H1 (cell line): ENCODE measurements around the gene HCAR1.
"Not testable (repeated sequence)": the region's sequence is repeated elsewhere in the genome, so short reads cannot be mapped to it uniquely, and the experiment has no call there.

Experiments used
- BRCA1 ChIP-seq: IDR thresholded peaks from 2 replicates; pipeline ENCODE4 v1.6.1; 2012; ENCODE audit warnings: low read depth, low read length, improper control_type of control experiment
- CTCF ChIP-seq, 3 experiments: IDR thresholded peaks; 1 replicate in 2 of 3; 2 replicates in 1 of 3; pipeline versions ENCODE4 v1.5.1 to v1.6.1; 2011; ENCODE audit warnings: low read length in 3 of 3, mild to moderate bottlenecking in 3 of 3, inconsistent platforms in 2 of 3, low read depth in 1 of 3, moderate library complexity in 1 of 3; ENCODE audit not compliant: insufficient read depth in 1 of 3; ENCODE audit errors: control extremely low read depth in 1 of 3
- EP300 ChIP-seq, 2 experiments: IDR thresholded peaks; 1 replicate in 1 of 2; 2 replicates in 1 of 2; pipeline ENCODE4 v1.6.1; 2011 to 2012; ENCODE audit warnings: low read depth in 2 of 2, low read length in 2 of 2, mild to moderate bottlenecking in 2 of 2, borderline replicate concordance in 1 of 2, inconsistent platforms in 1 of 2, moderate library complexity in 1 of 2
- EZH2 ChIP-seq: fragments of 200-600 bp; sonication (generic); IDR thresholded peaks from 2 replicates; pipeline ENCODE4 v1.7.1; 2012; ENCODE audit warnings: low read depth, mild to moderate bottlenecking, moderate library complexity, low read length, inconsistent platforms; ENCODE audit not compliant: severe bottlenecking
- HDAC6 ChIP-seq: IDR thresholded peaks from one replicate; pipeline ENCODE4 v1.7.1; 2012; ENCODE audit warnings: low read depth, mild to moderate bottlenecking, inconsistent platforms, low read length, moderate library complexity
- MAX ChIP-seq: IDR thresholded peaks from 2 replicates; pipeline ENCODE4 v1.6.1; 2012; ENCODE audit warnings: inconsistent platforms
- POLR2A ChIP-seq, 2 experiments: IDR thresholded peaks; 1 replicate in 1 of 2; 2 replicates in 1 of 2; pipeline ENCODE4 v1.6.1; 2011; ENCODE audit warnings: low read depth in 2 of 2, low read length in 2 of 2, mild to moderate bottlenecking in 2 of 2; ENCODE audit errors: control extremely low read depth in 1 of 2

GRCh38 chr12:122703841-122704240, 26.8 kb downstream of the HCAR1 start:
- not testable (repeated sequence) for TF ChIP-seq CTCF (IDR thresholded peaks at IDR 0.05; ENCODE audit: control extremely low read depth in 1 of 3, insufficient read depth in 1 of 3, low read depth in 1 of 3, low read length in 3 of 3); MAX; BRCA1; HDAC6; EP300 (IDR thresholded peaks at IDR 0.05; ENCODE audit: borderline replicate concordance in 1 of 2, low read depth in 2 of 2, low read length in 2 of 2); POLR2A (IDR thresholded peaks at IDR 0.05; ENCODE audit: control extremely low read depth in 1 of 2, low read depth in 2 of 2, low read length in 2 of 2); EZH2
